GM19351 (cell line): ENCODE results near the gene TST.

Experiments used
- ATAC-seq: cut with Tn5 transposase; IDR thresholded peaks from one replicate; pipeline ENCODE4 v1.9.1; 2021; ENCODE audit warnings: mild to moderate bottlenecking, moderate library complexity; ENCODE audit not compliant: unreplicated experiment

Gene TST

GRCh38 chr22:37054056-37054395 lies 34.8 kb upstream of the TST start:
- no peak for ATAC-seq

DNA sequence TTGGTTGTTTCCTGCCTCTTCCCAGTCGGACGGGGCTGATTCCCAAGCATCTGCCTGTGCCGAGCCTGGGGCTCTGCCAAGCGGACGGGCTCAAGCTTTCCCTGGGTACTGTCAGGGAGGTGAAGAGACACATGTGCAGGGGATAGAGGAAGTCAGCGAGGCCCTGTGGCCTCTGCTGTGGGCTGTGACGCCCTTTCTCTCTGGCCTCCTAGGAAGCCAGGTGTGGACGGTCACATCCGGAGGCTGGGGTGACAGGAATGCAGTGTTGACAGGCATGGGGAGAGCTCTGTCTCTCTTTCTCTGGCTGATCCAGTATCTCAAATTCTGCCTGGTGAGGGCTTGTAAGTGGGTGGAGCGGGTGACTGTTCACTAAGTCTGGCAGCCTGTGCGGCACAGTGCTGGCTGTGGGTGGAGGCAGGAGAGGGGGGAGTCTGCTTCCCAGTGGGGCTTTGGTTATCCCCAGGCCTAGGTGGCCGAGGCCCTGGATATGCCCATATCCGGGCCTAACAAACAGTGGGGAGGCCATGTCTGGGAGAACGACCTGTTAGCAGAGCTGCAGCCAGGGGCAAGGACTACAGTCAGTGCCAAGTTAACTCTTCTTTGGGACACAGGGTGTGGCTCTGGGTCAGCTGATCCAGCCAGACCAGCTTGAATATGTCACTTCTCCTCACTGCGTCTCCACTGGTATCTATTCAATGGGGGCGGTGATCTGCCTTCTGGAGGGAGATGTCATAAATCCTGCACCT lies 34.2 kb upstream of the TST start:
- ATAC-seq = no peak

GRCh38 chr22:37052386-37053309 lies 33.4 kb upstream of the TST start:
- ATAC-seq = no peak

DNA sequence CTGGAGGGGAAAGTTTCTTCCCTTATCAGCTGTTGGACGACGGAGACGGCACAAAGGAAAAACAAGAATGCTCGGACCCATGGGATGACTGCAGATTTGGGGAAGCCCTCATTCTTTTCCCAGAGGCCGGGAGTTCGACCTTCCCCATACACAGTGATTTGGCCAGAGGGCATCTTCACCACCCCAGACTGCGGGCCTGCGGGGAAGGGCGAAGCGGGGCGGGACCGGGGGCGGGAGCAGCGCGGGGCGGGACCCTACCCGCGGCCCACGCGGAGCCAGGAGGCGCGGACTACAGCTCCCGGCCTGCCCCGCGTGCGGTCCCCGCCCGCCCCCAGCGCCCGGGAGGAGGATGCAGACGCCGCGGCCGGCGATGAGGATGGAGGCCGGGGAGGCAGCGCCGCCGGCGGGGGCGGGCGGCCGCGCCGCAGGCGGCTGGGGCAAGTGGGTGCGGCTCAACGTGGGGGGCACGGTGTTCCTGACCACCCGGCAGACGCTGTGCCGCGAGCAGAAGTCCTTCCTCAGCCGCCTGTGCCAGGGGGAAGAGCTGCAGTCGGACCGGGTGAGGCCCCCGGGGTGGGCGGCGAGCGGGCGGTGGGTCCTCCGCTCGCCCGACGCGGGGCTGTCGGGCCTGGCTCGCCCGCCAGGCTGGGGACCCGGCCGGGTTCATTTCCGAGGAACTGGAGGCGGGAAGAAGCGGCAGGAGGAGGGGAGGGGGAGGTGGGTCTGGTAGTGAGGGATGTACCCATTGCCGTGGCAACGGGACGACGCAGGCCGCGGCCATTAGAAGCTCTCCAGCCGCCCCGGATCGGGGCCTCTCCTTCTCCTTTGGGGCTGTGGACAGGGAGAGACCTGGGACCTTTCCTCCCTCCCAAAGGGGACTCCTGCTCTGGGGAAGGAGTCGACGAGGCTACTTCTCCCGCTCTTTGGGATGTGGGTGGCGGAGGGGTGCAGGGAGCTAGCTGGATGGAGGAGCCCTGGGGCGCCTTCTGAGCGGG lies 32.4 kb upstream of the TST start, which contains the start of gene KCTD17:
Gene KCTD17 (plus strand): TSS at position 352 of the 995 bp plus-strand sequence. CDS start 19 bp downstream, at position 371.
- no peak for ATAC-seq

GRCh38 chr22:37050913-37051312 lies 31.7 kb upstream of the TST start:
- ATAC-seq = no peak

DNA sequence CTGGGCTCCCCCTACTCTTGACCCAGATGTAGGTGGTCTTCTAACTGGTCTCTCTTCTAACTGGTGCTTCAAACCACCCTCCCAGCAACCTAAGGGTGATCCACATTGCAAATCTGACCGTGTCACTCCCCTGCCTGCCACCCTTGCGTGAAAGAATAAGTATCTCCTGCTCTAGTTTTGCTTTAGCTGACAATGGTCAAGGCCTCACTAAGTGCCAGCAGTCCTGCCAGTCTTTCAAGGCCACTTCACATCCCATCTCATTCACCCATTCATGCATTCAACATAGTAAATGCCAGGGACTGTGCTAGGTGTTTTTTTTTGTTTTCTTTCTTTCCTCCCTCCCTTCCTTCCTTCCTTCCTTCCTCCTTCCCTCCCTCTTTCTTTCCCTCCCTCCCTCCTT lies 30.0 kb upstream of the TST start:
- ATAC-seq = no peak

DNA sequence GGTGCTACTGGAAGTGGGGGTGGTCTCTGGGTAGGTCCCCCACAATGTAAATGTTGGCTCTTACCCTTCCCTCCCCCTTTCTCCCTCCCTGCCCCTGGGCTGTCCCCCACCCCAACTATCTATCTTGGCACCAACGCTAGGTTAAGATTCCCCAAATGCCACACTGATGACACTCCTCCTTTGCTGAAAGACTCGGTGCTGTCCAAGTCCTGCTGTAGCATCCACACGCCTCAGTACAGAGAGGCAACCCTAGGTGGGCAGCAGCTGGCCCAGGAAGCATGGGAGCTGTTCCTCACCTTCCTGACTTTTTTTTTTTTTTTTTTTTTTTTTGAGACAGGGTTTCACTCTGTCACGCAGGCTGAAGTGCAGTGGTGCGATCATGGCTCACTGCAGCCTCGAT lies 28.9 kb upstream of the TST start:
- ATAC-seq = no peak

GRCh38 chr22:37047006-37047405 lies 27.8 kb upstream of the TST start:
- no peak for ATAC-seq

DNA sequence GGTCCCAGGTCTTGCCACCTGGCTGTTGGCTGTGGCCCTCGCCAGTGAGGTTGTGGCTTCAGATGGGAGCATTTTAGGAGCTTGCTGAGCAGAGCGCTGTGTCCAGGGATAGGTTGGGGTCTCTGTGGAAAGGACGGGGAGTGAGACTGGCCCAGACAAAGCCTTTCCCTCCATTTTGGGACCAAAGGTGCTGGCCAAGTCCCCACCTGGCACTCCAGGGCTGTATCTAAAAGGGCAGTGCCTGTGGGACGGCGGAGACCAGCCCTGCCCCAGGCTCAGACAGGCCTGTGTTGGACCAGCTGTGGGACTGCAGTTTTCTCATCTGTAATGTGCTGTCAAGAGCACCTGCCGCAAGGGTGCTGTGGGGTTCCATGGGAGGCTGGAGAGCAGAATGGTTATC lies 27.3 kb upstream of the TST start:
- ATAC-seq = no peak

GRCh38 chr22:37045958-37046357 lies 26.7 kb upstream of the TST start:
- ATAC-seq = no peak

DNA sequence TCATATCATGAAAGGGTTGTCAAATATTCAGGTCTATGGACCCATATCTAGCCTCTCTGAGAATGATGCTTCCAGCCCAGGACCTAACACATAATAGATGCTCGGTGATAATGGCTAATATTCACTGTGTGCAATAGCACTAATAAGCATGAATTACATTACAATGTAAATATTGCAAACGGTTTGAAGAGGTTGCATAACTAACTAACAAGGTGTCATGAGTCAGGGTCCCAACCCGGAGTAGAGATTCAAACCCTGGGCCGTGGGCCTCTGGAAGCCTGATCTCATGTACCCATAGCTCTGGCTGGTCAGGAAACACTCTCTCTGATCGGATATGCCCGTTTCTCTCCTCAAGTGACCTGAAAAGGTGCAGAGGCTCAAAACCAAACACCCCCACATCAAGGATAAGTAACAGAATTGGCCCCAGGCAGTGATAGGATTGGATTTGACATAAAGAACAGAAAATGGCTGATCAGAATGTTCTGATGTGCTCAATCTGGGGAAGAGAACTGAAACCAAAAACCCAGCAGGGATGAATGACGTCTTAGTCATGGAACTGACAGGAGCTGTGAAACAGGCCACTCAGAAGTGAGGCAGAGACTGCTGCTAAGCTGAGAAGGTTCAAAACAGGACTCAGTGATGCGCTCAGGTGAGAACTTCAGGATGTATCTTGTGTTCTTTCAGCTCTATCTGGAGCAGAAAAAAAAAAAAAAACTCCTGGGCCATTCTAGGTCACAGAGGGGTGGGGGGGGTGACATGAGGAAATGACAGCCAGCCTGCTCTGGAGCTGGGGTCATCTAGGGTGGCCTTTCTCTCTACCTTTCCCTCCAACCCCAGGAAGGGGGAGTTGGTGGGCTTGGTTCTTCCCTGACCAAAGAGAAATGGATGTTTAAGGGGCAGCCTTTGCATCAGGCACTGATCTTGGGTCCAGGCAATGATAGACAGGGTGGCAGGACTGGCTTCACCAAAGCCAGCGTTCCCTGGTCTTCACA lies 25.7 kb upstream of the TST start:
- ATAC-seq = no peak

- no peak for ATAC-seq
Observed at GRCh38 chr22:37043828-37044538, 24.7 kb upstream of the TST start.

- no peak for ATAC-seq
Observed at GRCh38 chr22:37043209-37043827, 24.1 kb upstream of the TST start.

- ATAC-seq = no peak
Observed at GRCh38 chr22:37039466-37039865, 20.2 kb upstream of the TST start.

GRCh38 chr22:37037669-37038068 lies 18.4 kb upstream of the TST start:
- no peak for ATAC-seq

GRCh38 chr22:37036655-37037377 lies 17.6 kb upstream of the TST start:
- no peak for ATAC-seq

DNA sequence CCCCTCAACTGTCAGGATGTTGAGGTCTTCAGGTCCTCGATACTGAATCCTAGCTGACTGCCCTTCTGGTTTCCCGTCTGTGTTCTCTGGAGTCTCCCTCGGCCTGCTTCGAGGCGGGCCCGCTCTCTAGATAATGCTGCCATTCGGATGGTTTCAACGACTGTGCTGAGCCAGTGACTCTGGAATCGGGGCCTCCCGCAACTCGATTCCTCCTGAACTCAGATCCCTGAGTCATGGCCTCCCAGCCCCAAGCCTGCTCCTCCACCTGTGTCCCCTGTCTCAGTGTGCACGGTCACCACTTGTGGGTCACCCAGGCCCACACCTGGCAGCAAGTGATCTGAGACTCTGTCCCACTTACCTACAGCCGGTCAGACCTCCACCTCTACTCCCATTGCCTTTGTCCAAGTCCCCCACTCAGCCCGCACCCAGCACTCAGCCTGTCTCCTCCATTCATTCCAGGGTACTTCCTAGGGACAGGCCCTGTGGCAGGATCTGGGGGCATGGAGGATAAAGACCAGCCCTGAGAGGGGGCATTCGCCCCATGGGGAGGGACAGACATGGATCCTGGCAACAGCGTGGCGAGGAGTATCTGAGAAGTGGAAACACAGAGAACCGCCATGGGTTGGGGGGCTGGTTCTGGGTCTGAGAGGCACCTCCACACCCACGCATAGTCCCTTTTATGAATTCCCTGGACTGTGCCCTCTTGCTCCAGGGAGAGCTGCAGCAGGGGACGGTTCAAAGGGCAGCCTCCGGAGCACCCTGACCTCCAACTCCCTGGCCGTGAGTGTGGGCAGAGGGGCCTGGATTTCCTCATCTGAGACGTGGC lies 14.6 kb upstream of the TST start:
- ATAC-seq = no peak
